ENCODE data around the gene GOLGA3. TPM values are rescaled to one million over a fixed set of nuclear protein-coding genes. Genes with fewer than 3 reads are reported as not detected.
"Not testable (repeated sequence)": the region's sequence is repeated elsewhere in the genome, so short reads cannot be mapped to it uniquely, and the experiment has no call there.

GOLGA3 gene
- total RNA-seq, 4 donors from 2014 or later: 47.8 to 90.8 (median 76.6) TPM

DNA sequence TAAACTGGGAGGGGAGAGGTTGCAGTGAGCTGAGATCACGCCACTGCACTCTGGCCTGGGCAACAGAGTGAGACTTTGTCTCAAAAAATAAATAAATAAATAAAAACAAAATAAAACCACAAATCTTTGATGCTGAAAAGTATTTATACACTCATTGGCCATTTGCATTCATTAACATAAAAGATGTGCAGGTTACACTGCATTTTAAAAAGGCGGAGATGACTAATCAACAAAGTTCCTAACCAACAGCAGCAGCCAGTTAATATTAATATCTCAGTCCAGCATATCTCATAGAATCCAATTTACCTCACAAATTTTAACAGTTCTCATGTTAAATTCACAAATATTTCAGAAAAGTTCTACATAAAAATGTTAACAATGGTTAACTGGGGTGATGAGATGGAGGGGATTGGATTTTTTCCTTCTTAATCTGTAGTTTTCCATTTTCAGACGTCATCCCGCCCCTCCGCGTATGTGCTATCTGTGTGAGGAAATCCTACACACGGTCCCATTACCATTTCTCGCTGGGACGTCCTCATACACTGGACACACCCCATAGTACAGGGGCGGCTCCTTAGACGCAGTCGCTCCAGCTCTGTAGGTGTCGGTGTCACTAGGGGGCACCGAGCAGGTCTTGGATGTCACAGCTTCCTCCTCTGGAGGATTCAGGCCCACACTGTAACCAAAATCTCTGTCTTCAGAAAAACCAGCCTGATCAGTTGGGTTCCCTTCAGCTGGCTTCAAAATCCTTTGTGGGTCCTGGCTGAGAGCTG lies 74.3 kb downstream of the GOLGA3 start:
- H3K27me3 ChIP-seq: no peaks in the 10 kb centered on the region
- DNase-seq: no peak
- H3K36me3 ChIP-seq: peaks cover 0 to 88% (median 7%) of the 10 kb centered on the region in 3 donors
- TF ChIP-seq, protein P1, sequence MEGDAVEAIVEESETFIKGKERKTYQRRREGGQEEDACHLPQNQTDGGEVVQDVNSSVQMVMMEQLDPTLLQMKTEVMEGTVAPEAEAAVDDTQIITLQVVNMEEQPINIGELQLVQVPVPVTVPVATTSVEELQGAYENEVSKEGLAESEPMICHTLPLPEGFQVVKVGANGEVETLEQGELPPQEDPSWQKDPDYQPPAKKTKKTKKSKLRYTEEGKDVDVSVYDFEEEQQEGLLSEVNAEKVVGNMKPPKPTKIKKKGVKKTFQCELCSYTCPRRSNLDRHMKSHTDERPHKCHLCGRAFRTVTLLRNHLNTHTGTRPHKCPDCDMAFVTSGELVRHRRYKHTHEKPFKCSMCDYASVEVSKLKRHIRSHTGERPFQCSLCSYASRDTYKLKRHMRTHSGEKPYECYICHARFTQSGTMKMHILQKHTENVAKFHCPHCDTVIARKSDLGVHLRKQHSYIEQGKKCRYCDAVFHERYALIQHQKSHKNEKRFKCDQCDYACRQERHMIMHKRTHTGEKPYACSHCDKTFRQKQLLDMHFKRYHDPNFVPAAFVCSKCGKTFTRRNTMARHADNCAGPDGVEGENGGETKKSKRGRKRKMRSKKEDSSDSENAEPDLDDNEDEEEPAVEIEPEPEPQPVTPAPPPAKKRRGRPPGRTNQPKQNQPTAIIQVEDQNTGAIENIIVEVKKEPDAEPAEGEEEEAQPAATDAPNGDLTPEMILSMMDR (IDR thresholded peaks at IDR 0.05): no peak
- no peak for TF ChIP-seq POLR2A (IDR thresholded peaks at IDR 0.05)
- H3K27ac ChIP-seq: no peak overlapping the region
- no peaks in the 10 kb centered on the region for H3K4me1 ChIP-seq
- H3K9me3 ChIP-seq: no peaks in the 10 kb centered on the region
- no peak overlapping the region for H3K4me3 ChIP-seq

- not testable (repeated sequence) for H3K4me1 ChIP-seq, H3K9me3 ChIP-seq, H3K27me3 ChIP-seq, H3K27ac ChIP-seq, DNase-seq, H3K4me3 ChIP-seq
- H3K36me3 ChIP-seq: peaks cover 0 to 92% (median 7%) of the 10 kb centered on the region in 3 donors
Measured at GRCh38 chr12:132753670-132754069, 75.0 kb downstream of the GOLGA3 start.

GRCh38 chr12:132748319-132748718 lies 80.3 kb downstream of the GOLGA3 start:
- Histone ChIP-seq H3K4me3 (no peak overlapping the region), H3K36me3 (peaks cover 0 to 99% (median 7%) of the 10 kb centered on the region in 3 donors), H3K9me3 (no peaks in the 10 kb centered on the region), H3K27ac (no peak overlapping the region), H3K27me3 (no peaks in the 10 kb centered on the region), H3K4me1 (no peaks in the 10 kb centered on the region)
- TF ChIP-seq POLR2A (IDR thresholded peaks at IDR 0.05): no peak
- TF ChIP-seq, protein P1 (IDR thresholded peaks at IDR 0.05): no peak
- DNase-seq: no peak

DNA sequence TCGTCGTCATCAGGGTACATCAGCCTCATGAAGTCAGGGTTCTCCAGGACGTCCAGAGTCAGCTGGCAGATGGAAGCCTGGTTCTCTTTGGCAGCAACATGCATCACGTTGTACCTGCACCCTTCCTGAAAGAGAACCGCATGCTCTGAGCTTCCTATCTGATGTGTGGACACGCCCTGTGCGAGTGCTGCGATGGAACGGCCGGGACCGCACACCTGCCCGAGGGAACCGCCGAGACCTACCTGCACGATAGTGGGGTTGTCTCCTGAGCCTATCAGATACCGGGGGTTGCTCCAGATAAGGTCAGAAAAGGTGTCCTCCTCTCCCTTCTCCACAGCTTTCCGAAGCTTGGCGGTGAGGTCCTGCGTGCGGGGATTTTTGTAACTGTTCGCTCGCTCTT lies 80.8 kb downstream of the GOLGA3 start:
- Histone ChIP-seq H3K27me3 (no peaks in the 10 kb centered on the region), H3K9me3 (no peaks in the 10 kb centered on the region), H3K27ac (no peak overlapping the region), H3K4me3 (no peak overlapping the region), H3K36me3 (peaks cover 0 to 99% (median 7%) of the 10 kb centered on the region in 3 donors), H3K4me1 (no peaks in the 10 kb centered on the region)
- no peak for DNase-seq
- no peak for TF ChIP-seq POLR2A (IDR thresholded peaks at IDR 0.05)
- TF ChIP-seq, protein P1 (IDR thresholded peaks at IDR 0.05): no peak

GRCh38 chr12:132747395-132747794 lies 81.3 kb downstream of the GOLGA3 start:
- TF ChIP-seq, protein P1 (IDR thresholded peaks at IDR 0.05): no peak
- no peak for TF ChIP-seq POLR2A (IDR thresholded peaks at IDR 0.05)
- no peaks in the 10 kb centered on the region for H3K4me1 ChIP-seq
- no peak overlapping the region for H3K27ac ChIP-seq
- no peaks in the 10 kb centered on the region for H3K9me3 ChIP-seq
- DNase-seq: no peak
- no peaks in the 10 kb centered on the region for H3K27me3 ChIP-seq
- H3K4me3 ChIP-seq: no peak overlapping the region
- peaks cover 0 to 99% (median 9%) of the 10 kb centered on the region in 3 donors for H3K36me3 ChIP-seq

GRCh38 chr12:132746613-132747012 lies 82.1 kb downstream of the GOLGA3 start:
- no peak overlapping the region for H3K27ac ChIP-seq
- no peaks in the 10 kb centered on the region for H3K9me3 ChIP-seq
- DNase-seq: no peak
- no peak overlapping the region for H3K4me3 ChIP-seq
- no peaks in the 10 kb centered on the region for H3K4me1 ChIP-seq
- no peaks in the 10 kb centered on the region for H3K27me3 ChIP-seq
- TF ChIP-seq POLR2A (IDR thresholded peaks at IDR 0.05): no peak
- H3K36me3 ChIP-seq: peaks cover 0 to 99% (median 9%) of the 10 kb centered on the region in 3 donors
